Kidney (tissue), 14 donors: Measurements from ENCODE around the gene KCTD12. TPM values are rescaled to one million over a fixed set of nuclear protein-coding genes. Genes with fewer than 3 reads are reported as not detected.

Experiments used
- DNase-seq, 5 donors: peaks; one replicate each; pipeline ENCODE4 v3.0.0-alpha.2; 2013 to 2020
- FAIRE-seq: peaks from 2 replicates; lab custom pipeline; 2012; peaks lifted over from hg19 to GRCh38; lab: Jason Lieb, UNC
- H3K27ac ChIP-seq, 2 donors: one replicate each; pipeline ENCODE4 v1.7.0; 2013; ENCODE audit warnings: low read depth in 2 of 2, low read length in 2 of 2, inconsistent platforms in 1 of 2
- H3K27me3 ChIP-seq: one replicate; pipeline ENCODE4 v1.7.1; 2013; ENCODE audit warnings: low read length, inconsistent platforms; ENCODE audit not compliant: control insufficient read depth, insufficient read depth
- H3K36me3 ChIP-seq, 3 donors: one replicate each; pipeline versions ENCODE4 v1.7.0 to v1.7.1; 2013; ENCODE audit warnings: low read length in 3 of 3, control low read depth in 1 of 3, inconsistent platforms in 1 of 3; ENCODE audit not compliant: insufficient read depth in 3 of 3, control insufficient read depth in 2 of 3
- H3K4me1 ChIP-seq, 3 donors: one replicate each; pipeline versions ENCODE4 v1.7.0 to v1.7.1; 2013; ENCODE audit warnings: low read length in 3 of 3, inconsistent platforms in 1 of 3, low read depth in 1 of 3; ENCODE audit not compliant: control insufficient read depth in 2 of 3, insufficient read depth in 2 of 3
- H3K4me3 ChIP-seq, 3 donors: one replicate each; pipeline versions ENCODE4 v1.7.0 to v1.8.1; 2013; ENCODE audit warnings: low read length in 3 of 3, control low read depth in 1 of 3, inconsistent platforms in 1 of 3
- H3K9ac ChIP-seq, 3 donors: one replicate each; pipeline versions ENCODE4 v1.7.0 to v1.7.1; 2013; ENCODE audit warnings: low read length in 3 of 3, control low read depth in 1 of 3, inconsistent platforms in 1 of 3
- H3K9me3 ChIP-seq, 3 donors: one replicate each; pipeline versions ENCODE4 v1.7.0 to v1.7.1; 2013; ENCODE audit warnings: low read length in 3 of 3, control low read depth in 1 of 3, inconsistent platforms in 1 of 3; ENCODE audit not compliant: control insufficient read depth in 2 of 3, insufficient read depth in 1 of 3
- CTCF ChIP-seq: IDR thresholded peaks from 3 replicates; pipeline ENCODE4 v1.5.1; 2012; ENCODE audit warnings: mild to moderate bottlenecking, moderate library complexity, borderline replicate concordance; ENCODE audit not compliant: insufficient read depth; ENCODE audit errors: extremely low read depth
- intact Hi-C: fragments of 100-400 bp; cut with DNase I; formaldehyde crosslinking; loops from one replicate; pipeline ENCODE4 v1.11.1; 2022
- polyA plus RNA-seq: library from polyadenylated mRNA; stranded (reverse); fragments of 350-450 nt; fragmentation: Illumina TruSeq; extraction: RNeasy Lipid Tissue Mini Kit (QIAGEN cat#74804); gene quantifications from one replicate; pipeline ENCODE4 v1.2.3, GENCODE V29; 2014; ENCODE audit warnings: low read depth, low replicate concordance; ENCODE audit not compliant: insufficient read depth
- total RNA-seq: library from RNA; stranded (reverse); fragmentation: NEBNext Ultra II Directional; extraction: Animal tissue kit (Norgen Biotek cat#: 25700); gene quantifications from one replicate; pipeline ENCODE4 v1.2.1, GENCODE V29; 2021
- donor health status: control.
- donor health status: control.
- donor health status: control.
- donor health status: control.
- donor health status: control.
- donor health status: DM: yes; HTN: yes; CAD: no.
- donor health status: Normal renal cell carcinoma (clear cell type).

Gene KCTD12
- total and polyA plus RNA-seq, 2 donors from 2014 or later = 18.0 to 132 TPM

- Histone ChIP-seq H3K4me3 (no peak overlapping the region), H3K27ac (no peak overlapping the region), H3K4me1 (no peaks in the 10 kb centered on the region), H3K36me3 (no peaks in the 10 kb centered on the region), H3K9ac (no peak overlapping the region), H3K9me3 (no peaks in the 10 kb centered on the region), H3K27me3 (no peaks in the 10 kb centered on the region)
- TF ChIP-seq CTCF = no peak
- intact Hi-C loops = no loop called here
- FAIRE-seq (no peak), DNase-seq (no peak)
These were observed 6.3 kb upstream of the KCTD12 start for GRCh38 chr13:76892488-76892887.

GRCh38 chr13:76890021-76890420 is 3.8 kb upstream of the KCTD12 start:
- no peak for DNase-seq
- intact Hi-C loops = no loop called here
- no peak for FAIRE-seq
- Histone ChIP-seq H3K27ac (no peak overlapping the region), H3K27me3 (no peaks in the 10 kb centered on the region), H3K9me3 (no peaks in the 10 kb centered on the region), H3K4me1 (no peaks in the 10 kb centered on the region), H3K4me3 (no peak overlapping the region), H3K9ac (no peak overlapping the region), H3K36me3 (no peaks in the 10 kb centered on the region)
- no peak for TF ChIP-seq CTCF

GRCh38 chr13:76889254-76889653 is 3.0 kb upstream of the KCTD12 start:
- no peak overlapping the region for H3K9ac ChIP-seq
- no peaks in the 10 kb centered on the region for H3K9me3 ChIP-seq
- no peak for TF ChIP-seq CTCF
- no peak overlapping the region for H3K27ac ChIP-seq
- no peaks in the 10 kb centered on the region for H3K27me3 ChIP-seq
- intact Hi-C loops = no loop called here
- H3K4me3 ChIP-seq = no peak overlapping the region
- H3K4me1 ChIP-seq = peaks cover 0 to 2% (median 0%) of the 10 kb centered on the region in 3 donors
- FAIRE-seq = no peak
- DNase-seq = no peak
- no peaks in the 10 kb centered on the region for H3K36me3 ChIP-seq

DNA sequence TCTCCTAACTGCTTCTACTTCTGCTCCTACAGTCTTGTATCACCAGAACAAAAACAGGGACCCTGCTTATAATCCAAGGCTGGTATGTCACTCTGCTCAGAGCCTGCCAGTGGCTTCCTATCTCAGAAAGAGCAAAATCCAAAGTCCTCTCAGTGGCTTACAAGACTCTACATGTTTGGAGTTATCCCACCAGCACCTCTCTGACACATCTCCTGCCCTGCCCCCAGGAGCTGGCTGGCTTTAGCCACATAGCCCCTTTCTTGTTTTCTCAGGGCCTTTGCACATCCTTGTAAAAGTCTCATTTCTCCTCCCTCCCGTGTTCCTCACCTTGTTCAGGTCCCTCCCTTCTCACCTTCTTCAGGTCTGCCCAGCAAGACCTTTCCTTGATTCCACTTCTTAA is 2.2 kb upstream of the KCTD12 start:
- Histone ChIP-seq H3K27me3 (no peaks in the 10 kb centered on the region), H3K9me3 (no peaks in the 10 kb centered on the region), H3K36me3 (no peaks in the 10 kb centered on the region), H3K4me1 (peaks cover 0 to 4% (median 3%) of the 10 kb centered on the region in 3 donors), H3K27ac (no peak overlapping the region), H3K4me3 (no peak overlapping the region), H3K9ac (no peak overlapping the region)
- FAIRE-seq (no peak), DNase-seq (no peak)
- intact Hi-C loops = no loop called here
- TF ChIP-seq CTCF = no peak
